Epithelial cell of prostate (primary cell): ENCODE measurements around the gene NUSAP1.
"Not testable (repeated sequence)": the region's sequence is repeated elsewhere in the genome, so short reads cannot be mapped to it uniquely, and the experiment has no call there.

ENCODE experiments used
- DNase-seq: peaks from one replicate; pipeline ENCODE4 v3.0.0-alpha.2; 2011; ENCODE audit warnings: low read depth, low spot score
- H3K27ac ChIP-seq: fragments of 450-650 bp; 2 replicates; pipeline ENCODE4 v1.5.1; 2017; ENCODE audit warnings: mild to moderate bottlenecking

The NUSAP1 gene, protein sequence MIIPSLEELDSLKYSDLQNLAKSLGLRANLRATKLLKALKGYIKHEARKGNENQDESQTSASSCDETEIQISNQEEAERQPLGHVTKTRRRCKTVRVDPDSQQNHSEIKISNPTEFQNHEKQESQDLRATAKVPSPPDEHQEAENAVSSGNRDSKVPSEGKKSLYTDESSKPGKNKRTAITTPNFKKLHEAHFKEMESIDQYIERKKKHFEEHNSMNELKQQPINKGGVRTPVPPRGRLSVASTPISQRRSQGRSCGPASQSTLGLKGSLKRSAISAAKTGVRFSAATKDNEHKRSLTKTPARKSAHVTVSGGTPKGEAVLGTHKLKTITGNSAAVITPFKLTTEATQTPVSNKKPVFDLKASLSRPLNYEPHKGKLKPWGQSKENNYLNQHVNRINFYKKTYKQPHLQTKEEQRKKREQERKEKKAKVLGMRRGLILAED

DNA sequence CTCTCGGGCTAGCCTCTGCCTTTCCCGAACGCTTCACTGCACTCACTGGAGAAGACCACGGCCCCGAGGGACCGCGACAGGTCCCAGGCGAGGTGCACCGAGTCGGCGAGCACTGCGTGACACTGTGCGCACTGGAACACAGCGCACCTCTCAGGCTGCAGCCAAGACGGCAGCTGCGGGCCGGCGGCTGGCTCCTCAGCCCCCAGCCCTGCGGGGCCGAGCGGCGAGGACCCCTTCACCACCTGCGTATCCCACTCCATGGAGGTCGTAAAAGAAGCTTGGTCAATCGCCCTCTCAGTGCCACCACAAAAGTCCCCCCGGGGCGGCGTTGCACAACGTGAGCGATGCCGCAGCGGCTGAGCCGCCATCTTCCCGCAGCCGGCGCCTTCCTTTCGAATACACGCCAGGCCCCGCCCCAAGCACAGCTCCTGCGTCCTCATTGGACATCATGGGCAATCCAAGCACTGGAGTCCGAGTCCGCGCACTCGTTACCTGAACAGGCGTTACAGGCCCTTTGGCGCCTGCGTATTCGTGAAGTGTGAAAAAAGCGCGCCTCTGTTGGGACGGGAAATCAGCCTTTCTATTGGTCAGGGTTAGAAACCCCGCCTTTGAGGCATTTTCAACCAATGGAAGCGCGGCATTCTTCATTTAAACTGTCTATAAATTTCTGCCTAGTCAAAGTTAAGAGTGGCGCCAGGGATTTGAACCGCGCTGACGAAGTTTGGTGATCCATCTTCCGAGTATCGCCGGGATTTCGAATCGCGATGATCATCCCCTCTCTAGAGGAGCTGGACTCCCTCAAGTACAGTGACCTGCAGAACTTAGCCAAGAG is at the start of gene NUSAP1, which contains the start of gene OIP5:
TSS of gene NUSAP1 (plus strand) at position 688 of the 832 bp plus-strand sequence. CDS start at position 765, 77 bp downstream.
TSS of gene OIP5 (minus strand) at position 398 of the 832 bp plus-strand sequence. CDS start at position 368, 30 bp downstream.
- DNase-seq: peak; percentile 97

DNA sequence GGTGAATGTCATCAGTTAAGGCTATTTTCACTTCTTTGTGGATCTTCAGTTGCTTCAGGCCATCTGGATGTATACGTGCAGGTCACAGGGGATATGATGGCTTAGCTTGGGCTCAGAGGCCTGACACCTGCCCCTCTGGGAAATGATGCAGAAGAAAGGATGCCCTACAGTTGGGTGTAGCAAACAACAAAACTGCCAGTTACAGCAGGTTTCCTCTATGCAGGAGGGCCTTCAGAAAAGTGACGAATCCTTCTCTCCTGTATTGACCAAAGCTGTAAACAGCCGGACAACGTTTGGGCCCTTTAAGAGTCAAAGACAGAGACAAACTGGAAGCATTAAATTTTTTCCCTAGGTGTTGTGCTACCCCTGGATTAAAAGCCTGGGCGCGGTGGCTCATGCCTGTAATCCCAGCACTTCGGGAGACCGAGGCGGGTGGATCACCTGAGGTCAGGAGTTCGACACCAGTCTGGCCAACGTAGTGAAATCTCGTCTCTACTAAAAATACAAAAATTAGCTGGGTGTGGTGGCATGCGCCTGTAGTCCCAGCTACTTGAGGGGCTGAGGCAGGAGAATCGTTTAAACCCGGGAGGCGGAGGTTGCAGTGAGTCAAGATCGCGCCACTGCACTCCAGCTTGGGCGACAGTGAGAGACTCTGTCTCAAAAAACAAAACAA is 49.6 kb upstream of the NUSAP1 start:
- not testable (repeated sequence) for DNase-seq
- peak overlapping the region; percentile 87 for H3K27ac ChIP-seq

More for the DNA sequence above, at the start of gene NUSAP1, which contains the start of gene OIP5:
- peak within 1 kb of the TSS; percentile 55 for H3K27ac ChIP-seq

GRCh38 chr15:41283653-41284426 is 48.8 kb upstream of the NUSAP1 start:
- peak; percentile 97 for DNase-seq
- H3K27ac ChIP-seq: peak overlapping the region; percentile 87

DNA sequence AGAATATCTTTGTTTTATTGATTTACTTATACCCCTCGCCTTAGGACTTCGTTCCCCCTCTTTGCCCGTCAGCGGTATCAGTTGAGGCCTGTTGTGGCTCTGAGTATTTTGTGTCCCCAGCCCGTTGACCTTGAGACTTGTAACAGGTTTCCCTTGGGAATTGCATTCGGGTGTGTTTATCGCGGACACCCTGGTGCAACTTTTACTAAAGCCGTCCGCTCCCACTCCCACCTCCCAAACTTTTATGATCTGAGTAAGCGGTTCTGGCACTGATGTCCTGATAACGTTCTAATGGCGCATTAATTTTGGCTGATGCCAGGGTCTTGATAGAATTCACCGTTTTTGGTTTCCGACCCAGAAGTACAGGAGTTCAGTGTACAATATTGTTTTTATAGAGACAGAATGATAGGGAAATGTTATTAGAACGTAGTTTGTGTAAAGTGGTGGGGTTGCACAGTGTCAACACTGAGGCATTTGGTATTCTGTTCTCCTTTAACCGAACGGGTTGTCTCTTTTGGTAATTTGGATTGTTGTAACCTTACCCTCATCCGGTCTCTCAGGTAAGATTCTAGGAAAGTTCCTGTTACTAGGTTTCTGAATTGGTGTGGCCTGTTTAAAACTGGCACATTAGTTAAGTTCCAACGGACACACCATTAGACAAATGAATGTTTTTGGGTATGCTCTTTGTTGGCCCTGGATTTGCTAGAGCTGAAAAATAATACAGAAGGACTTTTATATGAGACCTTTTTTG is 48.1 kb upstream of the NUSAP1 start:
- peak overlapping the region; percentile 87 for H3K27ac ChIP-seq
- no peak for DNase-seq

GRCh38 chr15:41285285-41285684 is 47.4 kb upstream of the NUSAP1 start:
- H3K27ac ChIP-seq: peak overlapping the region; percentile 87
- DNase-seq: no peak

- DNase-seq: no peak
- no peak overlapping the region for H3K27ac ChIP-seq
Observed at GRCh38 chr15:41286665-41287333, 45.9 kb upstream of the NUSAP1 start.

- no peak overlapping the region for H3K27ac ChIP-seq
- DNase-seq: no peak
Observed at GRCh38 chr15:41288464-41288863, 44.2 kb upstream of the NUSAP1 start.

- H3K27ac ChIP-seq: no peak overlapping the region
- no peak for DNase-seq
Observed at GRCh38 chr15:41289953-41290352, 42.7 kb upstream of the NUSAP1 start.

DNA sequence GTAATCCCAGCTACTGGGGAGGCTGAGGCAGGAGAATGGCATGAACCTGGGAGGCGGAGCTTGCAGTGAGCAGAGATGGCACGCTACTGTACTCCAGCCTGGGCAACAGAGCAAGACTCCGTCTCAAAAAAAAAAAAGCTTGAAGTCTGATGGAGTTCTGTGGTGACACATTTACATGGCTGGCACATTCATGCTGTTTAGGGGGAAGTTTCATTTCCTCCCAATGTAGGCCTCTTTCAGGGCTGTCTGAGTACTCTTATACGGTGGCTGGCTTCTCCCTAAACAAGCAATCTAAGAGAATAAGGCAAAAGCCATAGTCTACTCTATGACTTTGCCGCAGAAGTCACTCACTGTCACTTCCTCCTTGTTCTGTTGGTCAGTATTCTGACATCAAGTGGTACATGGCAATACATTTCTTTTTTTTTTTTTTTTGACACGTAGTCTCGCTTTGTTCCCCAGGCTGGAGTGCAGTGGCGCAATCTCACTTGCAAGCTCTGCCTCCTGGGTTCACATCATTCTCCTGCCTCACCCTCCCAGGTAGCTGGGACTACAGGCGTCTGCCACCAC is 41.5 kb upstream of the NUSAP1 start:
- DNase-seq: no peak
- no peak overlapping the region for H3K27ac ChIP-seq

DNA sequence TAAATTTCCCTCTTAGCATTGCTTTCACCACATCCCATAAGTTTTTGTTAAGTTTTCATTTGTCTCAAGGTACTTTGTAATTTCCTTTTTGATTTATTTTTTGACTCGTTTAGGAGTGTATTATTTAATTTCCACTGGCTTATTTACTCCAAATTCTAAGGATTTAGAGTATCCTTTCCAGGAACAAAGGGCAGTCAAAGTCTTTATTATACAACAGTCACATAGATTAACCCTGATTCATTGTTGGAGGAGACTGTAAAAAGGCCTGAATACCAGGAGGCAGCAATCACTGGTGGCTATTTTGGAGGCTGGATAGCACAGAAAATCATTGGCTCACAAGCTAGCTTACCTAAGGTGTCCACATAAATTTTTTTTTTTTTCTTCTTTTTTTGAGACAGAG is 40.2 kb upstream of the NUSAP1 start:
- no peak for DNase-seq
- no peak overlapping the region for H3K27ac ChIP-seq

DNA sequence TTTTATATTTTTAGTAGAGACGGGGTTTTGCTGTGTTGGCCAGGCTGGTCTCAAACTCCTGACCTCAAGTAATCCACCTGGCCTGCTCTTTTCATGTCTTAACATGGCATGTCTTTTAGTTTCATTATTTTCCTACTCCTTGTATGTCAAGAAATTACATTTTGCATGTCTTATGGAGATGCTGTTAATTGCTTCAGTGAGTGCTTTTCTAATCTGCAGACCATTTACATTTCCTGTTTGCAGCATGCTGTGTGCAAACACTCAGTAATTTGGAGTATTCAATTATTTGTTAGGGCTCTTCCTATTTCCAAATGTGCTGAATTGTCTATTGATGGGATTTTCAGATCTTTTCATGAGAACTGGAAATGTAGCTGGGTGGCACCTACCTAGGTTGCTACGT is 31.5 kb upstream of the NUSAP1 start:
- not testable (repeated sequence) for DNase-seq

GRCh38 chr15:41301587-41301986 is 31.1 kb upstream of the NUSAP1 start:
- no peak overlapping the region for H3K27ac ChIP-seq
- DNase-seq: no peak

More for the DNA sequence above, 31.5 kb upstream of the NUSAP1 start:
- H3K27ac ChIP-seq: not testable (repeated sequence)

DNA sequence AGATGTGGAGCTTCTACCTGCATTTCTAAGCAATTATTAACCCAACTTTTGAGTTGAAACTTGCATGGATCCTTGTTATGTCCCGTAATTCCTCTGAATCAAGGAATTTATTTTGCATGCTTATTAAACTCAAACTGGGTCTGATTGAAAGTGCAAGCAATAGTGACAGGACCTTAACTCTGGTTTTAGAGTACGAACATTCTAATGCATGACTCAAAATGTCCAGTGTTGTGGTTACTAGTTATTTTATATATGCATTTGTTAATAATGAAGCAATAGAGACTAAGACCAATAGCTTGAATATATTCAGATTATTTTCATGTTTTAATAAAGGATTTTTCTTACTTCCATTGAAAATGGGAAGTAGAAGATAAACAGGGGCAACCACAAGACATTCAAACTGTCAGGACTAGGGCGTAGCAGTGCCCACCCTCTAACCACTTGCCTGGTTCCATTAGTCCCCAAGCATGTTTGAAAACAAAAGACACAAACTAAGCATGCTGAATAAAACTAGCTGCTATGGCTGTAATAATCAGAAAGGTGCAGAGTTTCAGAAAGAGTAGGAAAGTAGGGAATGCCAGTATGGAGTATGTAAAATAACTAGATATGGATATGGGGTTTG is 28.4 kb upstream of the NUSAP1 start:
- DNase-seq: no peak
- H3K27ac ChIP-seq: no peak overlapping the region

- DNase-seq: no peak
- no peak overlapping the region for H3K27ac ChIP-seq
Observed at GRCh38 chr15:41307679-41308078, 25.0 kb upstream of the NUSAP1 start.

DNA sequence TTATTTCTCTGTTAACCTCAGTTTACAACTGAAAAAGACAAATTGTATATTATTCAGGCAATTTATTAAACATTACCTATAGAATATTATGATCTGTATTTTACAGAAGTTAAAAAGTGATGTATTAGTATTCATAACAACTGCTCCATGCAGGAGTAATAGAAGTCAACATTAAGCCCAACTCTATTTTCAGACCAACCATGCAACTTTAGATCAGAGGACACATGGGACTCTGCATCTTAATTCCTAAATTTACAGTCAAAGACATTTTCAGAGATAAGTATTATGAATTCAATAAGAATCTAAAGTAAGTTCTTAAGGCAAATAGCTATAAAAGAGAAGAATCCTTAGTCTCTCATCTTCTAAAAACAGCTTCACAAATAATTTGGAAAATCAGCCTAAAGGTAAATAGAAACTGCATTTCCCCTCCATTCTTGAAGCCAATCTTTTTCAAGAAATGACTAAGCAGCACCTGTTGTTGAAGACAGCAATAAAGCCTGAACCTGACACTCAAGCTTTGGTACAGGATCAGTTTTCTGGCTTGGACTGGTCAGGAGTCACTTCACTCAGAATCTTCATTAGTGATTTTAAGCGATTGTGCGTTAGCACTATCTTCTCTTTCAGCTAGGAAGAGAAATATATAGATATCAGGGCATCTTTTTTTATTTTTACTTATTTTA is 23.3 kb upstream of the NUSAP1 start:
- H3K27ac ChIP-seq: no peak overlapping the region
- DNase-seq: no peak

DNA sequence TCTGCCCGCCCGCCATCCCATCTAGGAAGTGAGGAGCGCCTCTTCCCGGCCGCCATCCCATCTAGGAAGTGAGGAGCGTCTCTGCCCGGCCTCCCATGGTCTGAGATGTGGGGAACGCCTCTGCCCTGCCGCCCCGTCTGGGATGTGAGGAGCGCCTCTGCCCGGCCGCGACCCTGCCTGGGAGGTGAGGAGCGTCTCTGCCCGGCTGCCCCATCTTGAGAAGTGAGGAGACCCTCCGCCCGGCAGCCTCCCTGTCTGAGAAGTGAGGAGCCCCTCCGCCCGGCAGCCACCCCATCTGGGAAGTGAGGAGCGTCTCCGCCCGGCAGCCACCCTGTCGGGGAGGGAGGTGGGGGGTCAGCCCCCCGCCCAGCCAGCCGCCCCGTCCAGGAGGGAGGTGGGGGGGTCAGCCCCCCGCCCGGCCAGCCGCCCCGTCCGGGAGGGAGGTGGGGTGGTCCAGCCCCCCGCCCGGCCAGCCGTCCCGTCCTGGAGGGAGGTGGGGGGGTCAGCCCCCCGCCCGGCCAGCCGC is 11.8 kb upstream of the NUSAP1 start:
- DNase-seq, H3K27ac ChIP-seq: not testable (repeated sequence)

GRCh38 chr15:41323611-41324010 is 9.1 kb upstream of the NUSAP1 start:
- no peak overlapping the region for H3K27ac ChIP-seq
- DNase-seq: no peak
